NCI-H2171 (cell line): ENCODE data around the gene ARHGAP29.

Experiments
- DNase-seq: peaks from one replicate; lab custom pipeline; 2025; lab: John Stamatoyannopoulos, UW

ARHGAP29 gene

GRCh38 chr1:94236013-94236491, 1.3 kb downstream of the ARHGAP29 start:
- DNase-seq = no peak

GRCh38 chr1:94235189-94236012, 2.0 kb downstream of the ARHGAP29 start:
- no peak for DNase-seq

- DNase-seq = no peak
Observed at GRCh38 chr1:94234615-94235014, 2.8 kb downstream of the ARHGAP29 start.

- DNase-seq = no peak
Observed at GRCh38 chr1:94231746-94232145, 5.6 kb downstream of the ARHGAP29 start.

GRCh38 chr1:94230920-94231319, 6.5 kb downstream of the ARHGAP29 start:
- no peak for DNase-seq

- DNase-seq = no peak
Observed at GRCh38 chr1:94228640-94229375, 8.6 kb downstream of the ARHGAP29 start.

- DNase-seq = no peak
Observed at GRCh38 chr1:94227624-94228023, 9.8 kb downstream of the ARHGAP29 start.

- no peak for DNase-seq
Observed at GRCh38 chr1:94225845-94226244, 11.5 kb downstream of the ARHGAP29 start.

- DNase-seq = no peak
Observed at GRCh38 chr1:94218332-94218731, 19.1 kb downstream of the ARHGAP29 start.

GRCh38 chr1:94215955-94216354, 21.4 kb downstream of the ARHGAP29 start:
- no peak for DNase-seq

GRCh38 chr1:94209982-94210381, 27.4 kb downstream of the ARHGAP29 start:
- no peak for DNase-seq

GRCh38 chr1:94209425-94209824, 28.0 kb downstream of the ARHGAP29 start:
- no peak for DNase-seq

GRCh38 chr1:94207695-94208094, 29.7 kb downstream of the ARHGAP29 start:
- DNase-seq = no peak

GRCh38 chr1:94205639-94206038, 31.7 kb downstream of the ARHGAP29 start:
- no peak for DNase-seq

- no peak for DNase-seq
Observed at GRCh38 chr1:94202241-94202640, 35.1 kb downstream of the ARHGAP29 start.

GRCh38 chr1:94199398-94199797, 38.0 kb downstream of the ARHGAP29 start:
- DNase-seq = no peak

- DNase-seq = no peak
Observed at GRCh38 chr1:94194079-94194865, 43.1 kb downstream of the ARHGAP29 start.

GRCh38 chr1:94193128-94193527, 44.3 kb downstream of the ARHGAP29 start:
- no peak for DNase-seq

- DNase-seq = no peak
Observed at GRCh38 chr1:94191216-94191615, 46.2 kb downstream of the ARHGAP29 start.

GRCh38 chr1:94186946-94187345, 50.4 kb downstream of the ARHGAP29 start:
- no peak for DNase-seq

GRCh38 chr1:94183197-94183815, 54.1 kb downstream of the ARHGAP29 start:
- no peak for DNase-seq

- no peak for DNase-seq
Observed at GRCh38 chr1:94182191-94182590, 55.2 kb downstream of the ARHGAP29 start.
